SK-N-SH (cell line): ENCODE measurements around the gene TFCP2. TPM values are rescaled to one million over a fixed set of nuclear protein-coding genes. Genes with fewer than 3 reads are reported as not detected.

ENCODE experiments used
- CTCF ChIA-PET: fragments of 300-600, 350-600 bp; formaldehyde crosslinking; extraction: SDS; loops from one replicate; lab custom pipeline; 2021; lab: Yijun Ruan, JAX
- POLR2A ChIA-PET: fragments of 350-600 bp; sonication (Branson Sonifier 250); formaldehyde crosslinking; extraction: SDS; loops from one replicate; lab custom pipeline; 2020; ENCODE audit warnings: antibody characterized with exemption, inconsistent platforms; lab: Yijun Ruan, JAX
- DNase-seq: peaks from one replicate; pipeline ENCODE4 v3.0.0; 2012
- H2AFZ ChIP-seq: fragments of 200-600 bp; sonication (generic); 2 replicates; pipeline ENCODE4 v1.8.1; 2016; ENCODE audit warnings: antibody characterized with exemption, mild to moderate bottlenecking, low read depth
- H3F3A ChIP-seq: fragments of 200-600 bp; sonication (generic); replicated peaks from 2 replicates; pipeline ENCODE3; 2016; ENCODE audit warnings: antibody characterized with exemption, mild to moderate bottlenecking; ENCODE audit not compliant: insufficient read depth
- H3K27ac ChIP-seq, 2 experiments: fragments of 200-500 bp in 1 of 2; fragments of 200-600 bp in 1 of 2; sonication (Bioruptor generic) in 1 of 2; sonication (generic), shearing (Covaris generic) in 1 of 2; 2 replicates each; pipeline versions ENCODE4 v1.5.1 to v1.6.1; 2014 to 2016; ENCODE audit warnings: low read depth in 2 of 2, inconsistent platforms in 1 of 2, low read length in 1 of 2, mild to moderate bottlenecking in 1 of 2, mixed read lengths in 1 of 2
- H3K27me3 ChIP-seq: fragments of 200-600 bp; sonication (generic), shearing (Covaris generic); 2 replicates; pipeline ENCODE4 v1.6.1; 2016; ENCODE audit warnings: mixed run types; ENCODE audit not compliant: insufficient read depth
- H3K36me3 ChIP-seq, 2 experiments: fragments of 200-500 bp in 1 of 2; fragments of 200-600 bp in 1 of 2; sonication (Bioruptor generic) in 1 of 2; sonication (generic) in 1 of 2; replicated peaks in 1 of 2; 2 replicates each; pipeline versions ENCODE3 to v1.5.1; 2014 to 2016; ENCODE audit warnings: low read length in 1 of 2, mild to moderate bottlenecking in 1 of 2; ENCODE audit not compliant: insufficient read depth in 2 of 2, control insufficient read depth in 1 of 2
- H3K4me1 ChIP-seq, 2 experiments: fragments of 200-500 bp in 1 of 2; fragments of 200-600 bp in 1 of 2; sonication (Bioruptor generic) in 1 of 2; sonication (generic), shearing (Covaris generic) in 1 of 2; 2 replicates each; pipeline versions ENCODE4 v1.5.1 to v1.6.1; 2014 to 2016; ENCODE audit warnings: low read depth in 1 of 2, low read length in 1 of 2, mixed run types in 1 of 2; ENCODE audit not compliant: insufficient read depth in 2 of 2, control insufficient read depth in 1 of 2
- H3K4me2 ChIP-seq: fragments of 200-600 bp; sonication (generic), shearing (Covaris generic); 2 replicates; pipeline ENCODE4 v1.6.1; 2017; ENCODE audit warnings: mixed run types
- H3K4me3 ChIP-seq, 2 experiments: fragments of 200-500 bp in 1 of 2; fragments of 200-600 bp in 1 of 2; sonication (Bioruptor generic) in 1 of 2; sonication (generic), shearing (Covaris generic) in 1 of 2; 2 replicates each; pipeline versions ENCODE4 v1.5.1 to v1.8.1; 2014 to 2016; ENCODE audit warnings: low read depth in 2 of 2, inconsistent platforms in 1 of 2, low read length in 1 of 2, mild to moderate bottlenecking in 1 of 2, mixed read lengths in 1 of 2, moderate library complexity in 1 of 2
- H3K79me2 ChIP-seq: fragments of 200-600 bp; sonication (generic); 2 replicates; pipeline ENCODE4 v1.8.1; 2017; ENCODE audit warnings: mild to moderate bottlenecking; ENCODE audit not compliant: insufficient read depth
- H3K9ac ChIP-seq: fragments of 200-600 bp; sonication (generic); 2 replicates; pipeline ENCODE4 v1.6.1; 2017; ENCODE audit warnings: mixed run types
- H3K9me2 ChIP-seq: fragments of 200-600 bp; sonication (generic); 2 replicates; pipeline ENCODE4 v1.6.1; 2017; ENCODE audit warnings: mixed run types
- H3K9me3 ChIP-seq: fragments of 200-600 bp; sonication (generic); 2 replicates; pipeline ENCODE4 v1.6.1; 2017; ENCODE audit warnings: mixed run types, mild to moderate bottlenecking, moderate library complexity
- H4K20me1 ChIP-seq: fragments of 200-600 bp; sonication (generic); 2 replicates; pipeline ENCODE4 v1.6.1; 2017; ENCODE audit warnings: mild to moderate bottlenecking, mixed run types; ENCODE audit not compliant: insufficient read depth
- CHD2 ChIP-seq: fragments of 150-350 bp; IDR thresholded peaks from 2 replicates; pipeline ENCODE4 v1.6.1; 2018; ENCODE audit warnings: low read length; ENCODE audit not compliant: partially characterized antibody
- CTCF ChIP-seq: fragments of 200-600 bp; sonication (generic); IDR thresholded peaks from 2 replicates; pipeline ENCODE4 v1.6.1; 2017; ENCODE audit warnings: antibody characterized with exemption, mild to moderate bottlenecking, moderate library complexity
- ELF1 ChIP-seq: IDR thresholded peaks from 2 replicates; pipeline ENCODE4 v1.4.0; 2012
- EP300 ChIP-seq, 2 experiments: IDR thresholded peaks; 2 replicates each; pipeline versions ENCODE4 v1.4.0 to v1.6.1; 2012; ENCODE audit warnings: borderline replicate concordance in 1 of 2, low read depth in 1 of 2, low read length in 1 of 2
- EZH2phosphoT487 ChIP-seq: fragments of 200-600 bp; sonication (generic); IDR thresholded peaks from 2 replicates; pipeline ENCODE4 v1.6.1; 2017; ENCODE audit warnings: low read depth, mixed run types, mild to moderate bottlenecking, antibody characterized with exemption, moderate library complexity, borderline replicate concordance
- FOSL2 ChIP-seq: IDR thresholded peaks from 2 replicates; pipeline ENCODE4 v1.4.0; 2012; ENCODE audit warnings: low read depth, mild to moderate bottlenecking, moderate library complexity, borderline replicate concordance
- FOXM1 ChIP-seq: IDR thresholded peaks from 2 replicates; pipeline ENCODE4 v1.4.0; 2012; ENCODE audit warnings: low read depth, mild to moderate bottlenecking
- GATA2 ChIP-seq: sonication (generic); formaldehyde crosslinking; IDR thresholded peaks from 2 replicates; pipeline ENCODE4 v1.5.0; 2020; ENCODE audit warnings: mild to moderate bottlenecking, missing genetic modification reagents
- IRF3 ChIP-seq: fragments of 150-350 bp; IDR thresholded peaks from 2 replicates; pipeline ENCODE4 v1.6.1; 2016; ENCODE audit warnings: mild to moderate bottlenecking, low read depth, low read length
- MEF2A ChIP-seq: IDR thresholded peaks from 2 replicates; pipeline ENCODE4 v1.4.0; 2012; ENCODE audit warnings: low read depth, borderline replicate concordance
- NFIC ChIP-seq: IDR thresholded peaks from 2 replicates; pipeline ENCODE4 v1.4.0; 2012; ENCODE audit warnings: borderline replicate concordance
- NRF1 ChIP-seq: IDR thresholded peaks from 2 replicates; pipeline ENCODE4 v1.6.1; 2012; ENCODE audit warnings: low read depth, mild to moderate bottlenecking, low read length
- PBX3 ChIP-seq: IDR thresholded peaks from 2 replicates; pipeline ENCODE4; 2012
- RAD21 ChIP-seq: IDR thresholded peaks from 2 replicates; pipeline ENCODE4 v1.6.1; 2012; ENCODE audit warnings: mild to moderate bottlenecking, low read length
- RXRA ChIP-seq: IDR thresholded peaks from 2 replicates; pipeline ENCODE4 v1.4.0; 2012; ENCODE audit warnings: low read depth, mild to moderate bottlenecking, borderline replicate concordance
- SIN3A ChIP-seq: IDR thresholded peaks from 2 replicates; pipeline ENCODE4 v1.6.1; 2012; ENCODE audit warnings: low read depth, mild to moderate bottlenecking, low read length, moderate library complexity, borderline replicate concordance
- TCF12 ChIP-seq: IDR thresholded peaks from 2 replicates; pipeline ENCODE4 v1.4.0; 2012
- USF2 ChIP-seq: fragments of 150-350 bp; IDR thresholded peaks from 2 replicates; pipeline ENCODE4 v1.6.1; 2017; ENCODE audit warnings: antibody characterized with exemption, low read length, low read depth, borderline replicate concordance
- WGBS: methylation state at CpG from one replicate; pipeline ENCODE4 v1.1.6; 2017; ENCODE audit warnings: low lambda C conversion rate; 5-methylcytosine and 5-hydroxymethylcytosine counted together
- polyA plus RNA-seq, 3 experiments: library from polyadenylated mRNA; depleted of rRNA; stranded (reverse); fragments of >200 nt; gene quantifications; 2 replicates each; pipeline ENCODE4 v1.2.3, GENCODE V29; 2012

TFCP2 gene
- polyA plus RNA-seq, 1 of the 3 experiments (the other 2 are of a cell fraction), result 18.1 TPM

GRCh38 chr12:51191516-51192283 lies 18.8 kb upstream of the TFCP2 start:
- H4K20me1 ChIP-seq, result no peaks in the 10 kb centered on the region
- POLR2A ChIA-PET, result no interaction called here
- CTCF ChIA-PET, result no interaction called here

GRCh38 chr12:51190820-51191219 lies 17.9 kb upstream of the TFCP2 start:
- H3K4me2 ChIP-seq, result no peak overlapping the region
- no peaks in the 10 kb centered on the region for H3K9me2 ChIP-seq
- no peaks in the 10 kb centered on the region for H3K36me3 ChIP-seq
- DNase-seq, result no peak
- H3K27ac ChIP-seq, result no peak overlapping the region
- no peak overlapping the region for H2AFZ ChIP-seq
- H3K4me3 ChIP-seq, result no peak overlapping the region
- H3F3A ChIP-seq, result no peaks in the 10 kb centered on the region
- no peak overlapping the region for H3K9ac ChIP-seq
- no peaks in the 10 kb centered on the region for H3K79me2 ChIP-seq
- H3K27me3 ChIP-seq, result no peaks in the 10 kb centered on the region
- POLR2A ChIA-PET, result no interaction called here
- no peaks in the 10 kb centered on the region for H3K9me3 ChIP-seq
- 77% methylated on average over 3 of the region's 4 CpGs for WGBS
- no peaks in the 10 kb centered on the region for H4K20me1 ChIP-seq
- TF ChIP-seq GATA2 (CRISPR knock-in tag), result no peak
- TF ChIP-seq CHD2, result no peak
- no peak for TF ChIP-seq EZH2phosphoT487
- TF ChIP-seq IRF3, result no peak
- TF ChIP-seq MEF2A, result no peak
- TF ChIP-seq RAD21, result no peak
- TF ChIP-seq NFIC, result no peak
- no peak for TF ChIP-seq RXRA
- TF ChIP-seq ELF1, result no peak
- TF ChIP-seq EP300 (IDR thresholded peaks at IDR 0.05; ENCODE audit: borderline replicate concordance in 1 of 2, low read depth in 1 of 2, low read length in 1 of 2), result no peak
- no peak for TF ChIP-seq TCF12
- TF ChIP-seq FOSL2, result no peak
- TF ChIP-seq PBX3, result no peak
- no peak for TF ChIP-seq USF2
- TF ChIP-seq NRF1, result no peak
- H3K4me1 ChIP-seq, result no peaks in the 10 kb centered on the region
- CTCF ChIA-PET, result no interaction called here

More at GRCh38 chr12:51191516-51192283, 18.8 kb upstream of the TFCP2 start:
- WGBS, result 90% methylated on average over 4 of the region's 12 CpGs
- Histone ChIP-seq H3K79me2 (no peaks in the 10 kb centered on the region), H3K27me3 (no peaks in the 10 kb centered on the region), H3K36me3 (no peaks in the 10 kb centered on the region), H3K4me1 (no peaks in the 10 kb centered on the region), H3K9me2 (no peaks in the 10 kb centered on the region), H3K4me3 (no peak overlapping the region), H3F3A (no peaks in the 10 kb centered on the region), H3K9me3 (no peaks in the 10 kb centered on the region), H3K4me2 (no peak overlapping the region), H3K27ac (no peak overlapping the region), H2AFZ (no peak overlapping the region), H3K9ac (no peak overlapping the region)
- no peak for DNase-seq
- TF ChIP-seq SIN3A, result no peak
- no peak for TF ChIP-seq FOXM1
- no peak for TF ChIP-seq CTCF
